Activated naive CD4-positive, alpha-beta T cell treated with anti-CD3 and anti-CD28 coated beads for 36 hours (primary cell): Measurements from ENCODE around the gene TMEM132D. TPM values are rescaled to one million over a fixed set of nuclear protein-coding genes. Genes with fewer than 3 reads are reported as not detected.

ENCODE experiments used
- CTCF ChIA-PET: fragments of 350-600 bp; sonication (Branson Sonifier 250); formaldehyde crosslinking; loops from one replicate; lab custom pipeline; 2021; ENCODE audit warnings: antibody characterized with exemption; lab: Charles Lee
- DNase-seq: peaks from one replicate; pipeline ENCODE4 v3.0.0-alpha.2; 2020
- H3K27ac Mint-ChIP-seq: one replicate; pipeline ENCODE4 v1.8.0; 2021; ENCODE audit warnings: mild to moderate bottlenecking, mixed read lengths
- H3K27me3 Mint-ChIP-seq: one replicate; pipeline ENCODE4 v1.8.0; 2021; ENCODE audit warnings: low read depth, mixed read lengths
- H3K36me3 Mint-ChIP-seq: one replicate; pipeline ENCODE4 v1.8.0; 2021; ENCODE audit warnings: low read depth, mixed read lengths
- H3K4me1 Mint-ChIP-seq: one replicate; pipeline ENCODE4 v1.8.0; 2021; ENCODE audit warnings: low read depth, mixed read lengths
- H3K4me3 Mint-ChIP-seq: one replicate; pipeline ENCODE4 v1.8.0; 2021; ENCODE audit warnings: mild to moderate bottlenecking, moderate library complexity, mixed read lengths
- H3K9me3 Mint-ChIP-seq: one replicate; pipeline ENCODE4 v1.8.0; 2021; ENCODE audit warnings: mixed read lengths
- intact Hi-C: fragments of 100-400 bp; cut with micrococcal nuclease; formaldehyde crosslinking; loops from one replicate; pipeline ENCODE4 v1.15.1; 2023
- total RNA-seq, 2 experiments: library from RNA; stranded (reverse); gene quantifications; one replicate each; pipeline ENCODE4 v1.2.3, GENCODE V29; 2021

TMEM132D gene
- total RNA-seq, 2 experiments from 2014 or later: not detected

- Mint-ChIP-seq H3K4me1 (no peaks in the 10 kb centered on the region), H3K36me3 (no peaks in the 10 kb centered on the region), H3K9me3 (peaks cover 10% of the 10 kb centered on the region), H3K4me3 (no peak overlapping the region), H3K27ac (no peak overlapping the region), H3K27me3 (no peaks in the 10 kb centered on the region)
- CTCF ChIA-PET: no interaction called here
- intact Hi-C loops: no loop called here
- no peak for DNase-seq
Measured at GRCh38 chr12:129467289-129467688, 436.5 kb downstream of the TMEM132D start.

GRCh38 chr12:129466499-129466898 is 437.3 kb downstream of the TMEM132D start:
- CTCF ChIA-PET: no interaction called here
- intact Hi-C loops: no loop called here
- H3K4me3 Mint-ChIP-seq: no peak overlapping the region
- no peaks in the 10 kb centered on the region for H3K27me3 Mint-ChIP-seq
- no peak for DNase-seq
- H3K36me3 Mint-ChIP-seq: no peaks in the 10 kb centered on the region
- peaks cover 10% of the 10 kb centered on the region for H3K9me3 Mint-ChIP-seq
- H3K27ac Mint-ChIP-seq: no peak overlapping the region
- H3K4me1 Mint-ChIP-seq: no peaks in the 10 kb centered on the region

GRCh38 chr12:129459886-129460285 is 443.9 kb downstream of the TMEM132D start:
- no peak for DNase-seq
- intact Hi-C loops: no loop called here
- peaks cover 6% of the 10 kb centered on the region for H3K9me3 Mint-ChIP-seq
- H3K27me3 Mint-ChIP-seq: no peaks in the 10 kb centered on the region
- CTCF ChIA-PET: no interaction called here
- H3K36me3 Mint-ChIP-seq: no peaks in the 10 kb centered on the region
- H3K4me1 Mint-ChIP-seq: no peaks in the 10 kb centered on the region
- no peak overlapping the region for H3K27ac Mint-ChIP-seq
- H3K4me3 Mint-ChIP-seq: no peak overlapping the region

DNA sequence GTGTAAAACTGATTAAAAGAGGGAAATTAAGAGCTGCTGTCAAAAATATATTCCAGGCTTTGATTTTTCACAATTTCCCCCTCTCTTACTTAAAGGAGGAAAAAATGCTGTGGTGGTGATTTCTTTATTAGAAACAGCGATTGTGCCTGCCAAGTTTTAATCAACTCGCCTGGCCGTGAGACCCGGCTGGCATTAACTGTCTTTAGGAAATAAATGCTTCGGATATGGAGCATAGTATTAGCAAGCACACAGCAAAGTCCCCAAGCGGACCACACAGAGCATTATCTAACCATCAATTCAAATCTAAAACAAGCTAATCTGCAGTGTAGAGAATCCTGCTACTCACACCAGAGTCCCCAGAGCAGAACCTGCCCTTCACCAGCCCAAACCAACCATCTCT is 457.1 kb downstream of the TMEM132D start:
- no peak overlapping the region for H3K4me3 Mint-ChIP-seq
- intact Hi-C loops: no loop called here
- no peaks in the 10 kb centered on the region for H3K9me3 Mint-ChIP-seq
- no peaks in the 10 kb centered on the region for H3K36me3 Mint-ChIP-seq
- no peaks in the 10 kb centered on the region for H3K4me1 Mint-ChIP-seq
- CTCF ChIA-PET: no interaction called here
- H3K27ac Mint-ChIP-seq: no peak overlapping the region
- no peak for DNase-seq
- H3K27me3 Mint-ChIP-seq: no peaks in the 10 kb centered on the region

- Mint-ChIP-seq H3K27ac (no peak overlapping the region), H3K4me1 (no peaks in the 10 kb centered on the region), H3K27me3 (no peaks in the 10 kb centered on the region), H3K9me3 (no peaks in the 10 kb centered on the region), H3K4me3 (no peak overlapping the region), H3K36me3 (no peaks in the 10 kb centered on the region)
- intact Hi-C loops: no loop called here
- CTCF ChIA-PET: no interaction called here
- DNase-seq: no peak
Measured at GRCh38 chr12:129440278-129440677, 463.5 kb downstream of the TMEM132D start.

DNA sequence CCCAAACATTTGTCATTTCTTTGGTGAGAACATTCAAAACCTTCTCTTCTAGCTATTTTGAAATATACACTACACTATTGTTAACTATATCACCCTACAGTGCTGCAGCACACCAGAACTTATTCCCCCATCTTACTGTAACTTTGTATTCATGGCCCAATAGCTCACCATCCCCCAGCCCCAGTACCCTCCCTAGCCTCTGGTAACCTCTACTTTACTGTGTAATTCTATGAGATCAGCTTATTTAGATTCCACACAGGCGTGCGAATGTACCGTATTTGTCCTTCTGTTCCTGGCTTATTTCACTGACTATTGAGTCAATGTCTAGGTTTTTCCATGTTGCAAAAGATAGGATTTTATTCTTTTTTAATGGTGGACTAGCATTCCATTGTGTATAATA is 469.0 kb downstream of the TMEM132D start:
- CTCF ChIA-PET: no interaction called here
- DNase-seq: no peak
- Mint-ChIP-seq H3K27ac (no peak overlapping the region), H3K36me3 (no peaks in the 10 kb centered on the region), H3K9me3 (peaks cover 5% of the 10 kb centered on the region), H3K4me3 (no peak overlapping the region), H3K4me1 (no peaks in the 10 kb centered on the region), H3K27me3 (no peaks in the 10 kb centered on the region)
- intact Hi-C loops: no loop called here

DNA sequence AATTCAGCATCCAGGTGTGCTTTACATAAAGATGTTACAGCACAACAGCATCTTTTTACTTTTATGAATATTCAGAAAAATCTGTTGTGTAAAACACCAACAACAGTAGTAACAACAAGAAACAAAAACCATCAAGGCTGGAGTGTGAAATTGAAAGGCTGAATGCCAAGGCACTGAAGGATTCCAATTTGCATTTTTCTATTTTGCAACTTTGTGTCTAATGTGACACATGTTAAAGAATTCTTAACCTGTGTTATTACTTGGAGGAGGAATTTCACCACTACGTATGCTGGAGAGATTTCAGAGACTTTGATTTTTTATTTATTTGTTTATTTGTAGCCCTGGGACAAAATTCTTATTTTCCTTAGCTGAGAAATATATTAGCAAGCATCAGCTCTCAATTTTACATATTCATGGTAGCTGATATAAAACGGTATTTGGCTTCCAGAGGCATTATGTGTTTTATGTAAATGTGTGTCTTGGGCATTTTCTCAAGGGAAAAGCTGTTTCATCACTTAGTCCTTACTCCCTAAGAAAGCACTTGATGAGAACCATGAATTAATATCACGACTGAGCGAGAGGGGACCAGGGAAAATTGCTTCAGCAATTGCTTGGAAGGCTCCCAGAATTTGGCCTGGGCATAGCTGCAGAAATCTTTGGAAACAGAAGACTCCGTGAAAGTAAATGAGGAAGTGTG is 475.4 kb downstream of the TMEM132D start:
- Mint-ChIP-seq H3K36me3 (no peaks in the 10 kb centered on the region), H3K9me3 (peaks cover 7% of the 10 kb centered on the region), H3K4me1 (no peaks in the 10 kb centered on the region), H3K27ac (no peak overlapping the region), H3K4me3 (no peak overlapping the region), H3K27me3 (no peaks in the 10 kb centered on the region)
- CTCF ChIA-PET: no interaction called here
- DNase-seq: no peak
- intact Hi-C loops: no loop called here

DNA sequence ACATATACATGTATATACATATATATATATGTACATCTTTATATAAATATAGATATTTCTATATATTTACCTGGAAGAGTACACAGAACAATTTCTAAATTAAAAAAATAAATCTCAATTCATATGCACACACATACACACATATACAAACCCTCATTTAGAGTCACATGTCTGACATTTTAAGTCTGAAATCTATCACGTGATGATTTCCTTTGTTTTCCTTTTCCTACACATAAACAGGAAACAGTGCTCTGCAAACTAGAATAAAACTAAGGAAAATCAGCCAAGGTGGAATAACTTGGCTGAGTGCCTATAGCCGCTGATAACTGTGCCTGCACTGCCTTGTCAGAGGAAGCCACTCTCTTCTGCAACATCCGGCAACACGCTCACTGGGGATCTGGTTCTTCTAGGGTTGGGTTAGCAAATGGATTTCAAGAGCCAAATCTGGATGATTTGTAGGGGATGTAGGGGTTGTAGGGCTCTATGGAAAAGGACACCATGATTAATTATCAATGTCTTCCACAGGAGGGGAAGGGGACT is 480.7 kb downstream of the TMEM132D start:
- Mint-ChIP-seq H3K27ac (no peak overlapping the region), H3K36me3 (no peaks in the 10 kb centered on the region), H3K9me3 (peaks cover 6% of the 10 kb centered on the region), H3K4me1 (no peaks in the 10 kb centered on the region), H3K4me3 (no peak overlapping the region), H3K27me3 (no peaks in the 10 kb centered on the region)
- no peak for DNase-seq
- CTCF ChIA-PET: no interaction called here
- intact Hi-C loops: no loop called here

- DNase-seq: no peak
- intact Hi-C loops: no loop called here
- Mint-ChIP-seq H3K4me3 (no peak overlapping the region), H3K27ac (no peak overlapping the region), H3K9me3 (peaks cover 4% of the 10 kb centered on the region), H3K27me3 (no peaks in the 10 kb centered on the region), H3K4me1 (no peaks in the 10 kb centered on the region), H3K36me3 (no peaks in the 10 kb centered on the region)
- CTCF ChIA-PET: no interaction called here
Measured at GRCh38 chr12:129413295-129413694, 490.5 kb downstream of the TMEM132D start.

GRCh38 chr12:129409281-129409680 is 494.5 kb downstream of the TMEM132D start:
- H3K36me3 Mint-ChIP-seq: no peaks in the 10 kb centered on the region

DNA sequence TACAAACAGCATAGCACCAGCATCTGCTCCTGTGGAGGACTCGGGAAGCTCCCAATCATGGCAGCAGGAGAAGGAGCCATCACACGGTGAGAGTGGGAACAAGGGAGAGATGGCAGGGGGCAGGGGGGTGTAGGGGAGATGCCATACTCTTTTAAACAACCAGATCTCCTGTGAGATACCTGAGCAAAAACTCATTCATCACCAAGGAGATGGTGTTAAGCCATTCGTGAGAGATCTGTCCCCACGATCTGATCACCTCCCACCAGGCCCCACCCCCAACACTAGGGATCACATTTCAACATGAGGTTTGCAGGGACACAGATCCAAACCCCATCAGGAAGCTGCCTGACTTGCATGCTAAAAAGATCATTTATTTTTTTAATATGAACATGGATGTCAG is 499.3 kb downstream of the TMEM132D start:
- no peak overlapping the region for H3K27ac Mint-ChIP-seq
- intact Hi-C loops: no loop called here
- H3K27me3 Mint-ChIP-seq: no peaks in the 10 kb centered on the region
- H3K36me3 Mint-ChIP-seq: no peaks in the 10 kb centered on the region
- peaks cover 5% of the 10 kb centered on the region for H3K9me3 Mint-ChIP-seq
- no peak for DNase-seq
- CTCF ChIA-PET: no interaction called here
- no peak overlapping the region for H3K4me3 Mint-ChIP-seq
- H3K4me1 Mint-ChIP-seq: no peaks in the 10 kb centered on the region

More at GRCh38 chr12:129409281-129409680, 494.5 kb downstream of the TMEM132D start:
- intact Hi-C loops: no loop called here
- H3K9me3 Mint-ChIP-seq: peaks cover 2% of the 10 kb centered on the region
- CTCF ChIA-PET: no interaction called here
- H3K4me1 Mint-ChIP-seq: no peaks in the 10 kb centered on the region
- DNase-seq: no peak
- H3K4me3 Mint-ChIP-seq: no peak overlapping the region
- no peak overlapping the region for H3K27ac Mint-ChIP-seq
- H3K27me3 Mint-ChIP-seq: no peaks in the 10 kb centered on the region

DNA sequence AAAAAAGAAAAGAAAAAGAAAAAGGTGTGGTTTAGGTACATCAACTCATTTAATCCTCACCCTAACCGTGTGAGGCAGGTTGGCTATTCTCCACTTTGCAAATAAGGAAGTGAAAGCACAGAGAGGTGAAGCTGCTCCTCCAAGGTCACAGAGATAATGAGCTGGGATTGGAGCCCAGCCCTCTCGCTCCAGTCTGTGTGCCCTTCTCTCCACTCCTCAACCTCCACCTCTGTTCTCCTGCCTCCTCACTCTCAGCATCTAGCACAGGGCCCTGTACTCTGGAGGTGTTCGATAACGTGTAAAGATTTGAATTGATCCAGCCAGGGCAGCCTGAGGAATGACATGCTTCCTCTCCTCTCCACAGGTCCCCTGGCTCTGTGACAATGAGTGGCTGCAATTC is 502.3 kb downstream of the TMEM132D start:
- intact Hi-C loops: no loop called here
- Mint-ChIP-seq H3K4me3 (no peak overlapping the region), H3K27me3 (no peaks in the 10 kb centered on the region), H3K27ac (no peak overlapping the region), H3K4me1 (no peaks in the 10 kb centered on the region), H3K36me3 (no peaks in the 10 kb centered on the region), H3K9me3 (peaks cover 6% of the 10 kb centered on the region)
- CTCF ChIA-PET: no interaction called here
- no peak for DNase-seq

DNA sequence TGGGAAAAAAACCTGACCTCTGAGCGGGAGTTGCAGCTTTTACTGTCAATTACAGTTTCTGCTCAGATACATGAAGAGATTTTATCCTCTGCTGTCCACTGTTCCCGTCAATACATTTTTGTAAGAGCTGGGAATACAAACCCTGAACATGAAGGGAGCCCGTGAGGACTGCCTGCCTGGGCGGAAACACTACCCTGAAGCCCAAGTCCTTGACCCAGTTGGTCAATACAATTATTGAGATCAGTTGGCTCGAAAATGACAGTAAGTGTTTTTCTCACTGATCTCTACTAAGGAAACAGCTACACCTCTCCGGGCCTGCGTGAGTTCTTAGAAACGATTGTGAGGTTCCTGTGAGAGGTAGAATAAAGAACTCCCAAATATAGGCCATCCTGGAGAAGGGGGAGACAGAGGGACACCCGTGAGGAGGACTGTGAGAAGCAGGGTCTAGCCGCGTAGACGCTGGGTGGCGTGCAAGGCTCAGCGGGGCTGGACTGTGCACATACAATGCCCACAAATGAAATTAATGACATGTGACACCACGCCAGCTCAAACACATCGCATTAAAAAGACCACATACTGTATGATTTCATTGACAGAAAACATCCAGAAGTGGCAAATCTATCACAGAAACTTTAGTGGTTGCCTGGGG is 509.5 kb downstream of the TMEM132D start:
- Mint-ChIP-seq H3K27ac (no peak overlapping the region), H3K9me3 (peaks cover 9% of the 10 kb centered on the region), H3K4me1 (no peaks in the 10 kb centered on the region), H3K36me3 (no peaks in the 10 kb centered on the region), H3K4me3 (no peak overlapping the region), H3K27me3 (no peaks in the 10 kb centered on the region)
- CTCF ChIA-PET: no interaction called here
- no peak for DNase-seq
- intact Hi-C loops: no loop called here
